IPS DF 4.7 (cell line): Measurements from ENCODE around the gene CDA.

Experiments used
- DNase-seq: peaks from one replicate; pipeline ENCODE4 v3.0.0-alpha.2; 2013; ENCODE audit warnings: low spot score; ENCODE audit errors: extremely low read depth

CDA gene

DNA sequence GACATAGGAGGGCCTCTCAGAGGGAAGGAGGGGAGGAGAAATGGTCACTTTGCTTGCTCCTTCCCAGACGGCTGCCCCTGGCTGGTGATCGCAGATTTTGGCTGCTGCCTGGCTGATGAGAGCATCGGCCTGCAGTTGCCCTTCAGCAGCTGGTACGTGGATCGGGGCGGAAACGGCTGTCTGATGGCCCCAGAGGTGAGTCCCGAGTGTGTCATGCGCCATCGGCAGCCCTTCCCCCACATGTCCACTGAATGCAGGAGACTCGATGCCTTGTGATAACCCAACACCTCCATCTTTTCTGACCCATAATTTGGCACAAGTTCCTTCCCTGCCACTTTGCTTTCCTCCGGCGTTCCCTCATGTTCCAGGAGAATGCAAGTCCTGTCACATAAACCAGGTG is 59.5 kb downstream of the CDA start:
- DNase-seq: no peak

DNA sequence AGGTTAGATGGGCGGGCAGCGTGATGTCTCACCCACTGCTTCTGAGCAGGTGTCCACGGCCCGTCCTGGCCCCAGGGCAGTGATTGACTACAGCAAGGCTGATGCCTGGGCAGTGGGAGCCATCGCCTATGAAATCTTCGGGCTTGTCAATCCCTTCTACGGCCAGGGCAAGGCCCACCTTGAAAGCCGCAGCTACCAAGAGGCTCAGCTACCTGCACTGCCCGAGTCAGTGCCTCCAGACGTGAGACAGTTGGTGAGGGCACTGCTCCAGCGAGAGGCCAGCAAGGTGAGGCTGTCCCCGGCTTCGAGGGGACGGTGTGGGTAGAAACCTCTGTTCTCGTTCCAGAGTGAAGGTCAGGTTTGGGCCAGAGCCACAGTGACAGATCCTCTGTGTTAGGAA is 60.0 kb downstream of the CDA start:
- no peak for DNase-seq

DNA sequence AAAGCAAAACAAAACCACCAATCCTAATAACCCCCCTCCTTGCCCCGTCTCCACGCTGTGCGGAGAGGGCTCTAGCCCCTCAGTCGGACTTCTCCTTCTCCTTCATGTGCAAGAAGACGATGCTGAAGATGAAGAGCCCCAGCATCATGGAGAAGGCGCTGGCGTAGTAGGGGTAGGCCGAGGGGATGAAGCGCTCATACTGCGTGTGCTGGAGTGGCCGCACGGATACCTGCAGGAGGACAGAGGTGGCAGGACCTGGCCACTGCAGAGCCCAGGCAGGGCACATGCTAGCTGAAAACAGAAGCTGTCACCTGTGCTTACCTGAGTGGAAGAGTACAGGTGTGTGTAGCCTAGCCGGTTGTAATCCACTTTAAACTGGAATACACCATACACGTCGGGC is 63.4 kb downstream of the CDA start:
- no peak for DNase-seq

DNA sequence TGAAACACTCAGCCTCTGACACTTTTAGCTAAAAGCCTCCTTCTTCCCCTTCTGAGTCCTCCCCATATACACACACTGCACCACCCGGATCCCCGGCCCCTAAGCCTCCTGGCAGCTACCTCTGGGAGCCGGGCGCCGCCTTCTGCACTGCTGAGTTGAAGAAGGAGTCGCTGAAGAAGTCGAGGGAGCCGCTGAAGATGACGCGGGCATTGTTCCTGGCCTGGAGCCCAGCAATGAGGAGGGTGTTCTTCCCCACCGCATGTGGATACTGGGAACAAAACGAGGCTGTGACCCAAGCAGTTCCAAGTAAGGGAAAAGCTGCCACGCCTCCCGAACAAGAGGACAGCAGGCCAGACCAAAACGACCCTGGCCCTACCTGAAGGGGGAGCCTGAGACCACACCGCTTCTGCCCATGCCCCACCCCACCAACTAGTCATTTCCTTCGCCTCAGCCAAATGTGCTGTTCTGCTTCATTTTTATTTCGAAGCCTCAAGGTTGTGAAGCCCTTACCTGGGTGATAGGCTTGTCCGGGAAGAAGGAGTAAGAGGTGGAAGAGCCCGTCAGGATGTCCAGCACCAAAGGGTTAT is 65.3 kb downstream of the CDA start:
- DNase-seq: no peak

DNA sequence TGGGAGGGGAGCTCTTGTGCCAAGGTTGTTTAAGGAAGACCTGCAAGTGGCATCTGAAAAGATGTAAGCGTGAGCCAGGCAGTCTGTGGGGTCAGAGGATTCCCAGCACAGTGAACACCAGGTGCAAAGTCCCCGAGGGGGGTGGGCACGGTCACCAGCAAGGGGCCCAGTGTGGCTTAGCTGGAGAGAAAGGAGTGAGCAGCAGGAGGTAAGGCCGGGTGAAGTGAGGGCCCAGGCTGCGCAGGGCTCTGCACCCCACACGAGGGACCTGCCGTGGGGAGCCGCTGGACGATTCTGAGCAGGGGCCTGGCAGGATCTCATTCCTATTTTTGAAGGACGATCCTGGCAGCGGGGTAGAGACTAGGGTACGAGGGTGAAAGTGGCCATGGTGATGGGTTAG is 68.1 kb downstream of the CDA start:
- no peak for DNase-seq

DNA sequence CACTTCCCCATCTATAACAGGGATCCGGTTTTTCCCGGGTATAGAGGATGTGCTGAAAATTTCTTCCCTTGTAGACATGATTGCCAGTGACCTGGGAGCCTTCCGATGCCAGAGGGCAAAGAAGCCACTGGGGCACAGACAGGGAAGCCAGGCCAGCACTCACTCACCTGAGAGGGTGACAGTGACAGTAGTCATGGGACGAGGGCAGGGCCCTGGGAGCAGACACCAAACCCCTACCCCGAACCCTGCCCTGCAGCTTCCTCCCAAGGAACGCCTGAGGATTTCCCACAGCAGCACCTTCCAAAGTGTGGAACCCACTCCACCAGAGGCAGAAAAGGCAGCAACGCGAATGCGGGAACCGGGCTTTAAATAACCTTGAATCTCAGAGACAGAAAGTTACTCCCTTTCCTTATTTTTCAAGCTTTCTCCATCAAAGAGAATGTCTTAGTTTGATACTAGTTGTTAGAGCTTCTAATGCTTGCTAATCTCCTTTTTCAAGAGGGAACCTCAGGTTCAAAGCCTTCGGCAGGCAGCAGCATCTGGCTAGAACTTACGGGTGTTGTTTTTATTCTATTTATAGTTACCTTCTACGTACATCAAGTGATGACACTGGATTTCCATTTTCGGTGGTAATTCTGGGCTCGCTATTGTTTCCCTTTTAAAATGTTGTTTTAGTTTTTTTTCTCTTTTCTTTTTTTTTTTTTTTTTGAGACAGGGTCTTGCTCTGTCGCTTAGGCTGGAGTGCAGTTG is 69.4 kb downstream of the CDA start:
- no peak for DNase-seq

DNA sequence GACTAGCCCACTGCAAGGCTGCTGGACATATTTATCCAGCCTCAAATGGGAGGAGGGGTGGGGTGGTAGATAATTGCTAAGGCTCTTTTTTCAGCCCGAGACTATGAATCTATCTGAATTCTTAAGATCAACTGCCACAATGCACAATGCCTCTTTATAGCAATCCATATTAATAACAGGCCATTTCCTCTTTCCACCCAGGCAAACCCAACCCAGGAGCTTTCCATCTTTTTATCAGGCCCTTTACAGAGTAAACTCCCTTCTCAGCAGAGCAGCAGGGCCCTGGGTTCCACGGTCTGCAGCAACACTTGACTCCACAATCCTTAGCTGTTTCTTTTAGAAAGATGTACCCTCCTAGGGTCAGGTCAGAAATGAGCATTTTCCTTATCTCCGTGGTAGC is 71.5 kb downstream of the CDA start:
- DNase-seq: no peak

DNA sequence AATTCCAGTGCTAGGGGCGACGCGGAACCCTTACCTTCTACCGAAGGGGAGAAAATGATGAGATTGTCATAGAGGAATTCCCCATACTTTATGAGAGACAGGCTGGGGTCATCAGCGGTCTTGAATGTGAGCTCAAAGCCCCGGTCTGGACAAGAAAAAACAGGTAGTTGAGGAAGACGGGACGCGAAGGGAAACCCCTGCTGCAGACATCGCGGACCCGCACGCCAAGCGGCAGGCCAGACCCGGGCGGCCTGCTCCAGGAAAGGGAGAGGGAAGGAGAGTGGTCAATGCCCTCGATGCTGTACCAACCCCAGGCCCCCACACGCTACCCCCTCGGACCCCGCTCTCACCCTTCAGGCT is 71.9 kb downstream of the CDA start:
- no peak for DNase-seq

DNA sequence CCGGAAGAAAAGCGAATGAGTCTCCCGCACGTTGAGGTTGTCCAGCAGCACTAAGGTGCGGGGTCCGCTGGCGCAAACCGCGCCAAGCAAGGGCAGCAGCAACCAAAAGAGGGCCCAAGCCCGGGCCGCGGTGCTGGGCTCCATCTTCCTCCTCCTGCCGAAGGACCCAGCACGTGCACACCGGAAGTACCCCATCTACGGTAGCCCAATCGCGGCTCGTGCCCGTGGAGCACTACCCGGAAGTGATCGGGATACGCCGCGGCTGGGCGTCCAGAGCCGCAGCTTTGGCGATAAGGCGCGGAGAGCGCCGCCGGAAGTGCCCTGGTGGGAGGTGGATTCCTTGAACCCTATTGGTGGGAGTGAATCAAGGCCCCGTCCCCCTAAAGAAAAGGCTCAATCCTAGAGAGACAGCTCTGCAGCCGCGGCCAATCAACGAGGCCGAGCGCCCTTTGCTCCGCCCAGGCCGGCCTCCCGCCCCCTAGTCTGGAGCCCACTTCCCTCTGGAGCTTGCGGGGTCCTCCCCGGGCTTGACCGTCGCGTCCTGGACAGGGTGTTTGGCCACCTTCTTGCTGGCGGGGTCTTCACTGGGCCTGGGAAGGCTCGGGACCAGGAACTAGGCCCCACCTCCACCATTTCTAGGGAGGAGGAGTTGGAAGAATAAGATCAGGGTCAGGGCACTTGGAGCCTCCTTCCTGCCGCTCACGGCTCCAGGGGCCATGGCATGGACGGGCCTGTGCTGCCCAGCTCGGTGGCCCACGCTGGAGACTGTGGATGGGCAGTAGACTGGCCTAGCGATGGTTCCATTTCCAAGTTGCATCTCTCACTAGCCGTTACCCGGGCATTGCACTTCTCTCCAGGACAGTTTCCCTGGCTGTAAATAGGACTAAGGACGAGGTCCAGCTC is 72.6 kb downstream of the CDA start, which contains the start of gene DDOST:
DDOST (minus strand) TSS at position 163 of the 903 bp plus-strand sequence; CDS start at position 144, 19 bp downstream.
- peak; percentile 93 for DNase-seq

DNA sequence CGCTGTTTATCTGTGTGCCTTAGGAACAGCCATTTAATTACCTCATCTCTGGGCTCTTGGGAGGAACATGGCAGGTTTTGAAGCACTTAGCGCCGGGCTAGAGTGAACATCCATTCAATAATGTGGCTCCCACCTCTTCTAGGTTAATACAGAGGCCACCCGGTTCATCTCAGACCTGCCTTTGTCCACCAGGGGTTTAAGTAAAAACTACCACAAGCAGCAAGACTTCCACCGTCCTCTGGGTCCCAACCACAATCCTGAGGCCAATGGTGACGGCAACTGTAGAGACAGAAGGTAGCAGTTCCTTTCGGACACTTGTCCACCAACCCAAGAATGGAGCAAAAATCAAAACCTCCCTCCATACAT is 73.2 kb downstream of the CDA start:
- no peak for DNase-seq

DNA sequence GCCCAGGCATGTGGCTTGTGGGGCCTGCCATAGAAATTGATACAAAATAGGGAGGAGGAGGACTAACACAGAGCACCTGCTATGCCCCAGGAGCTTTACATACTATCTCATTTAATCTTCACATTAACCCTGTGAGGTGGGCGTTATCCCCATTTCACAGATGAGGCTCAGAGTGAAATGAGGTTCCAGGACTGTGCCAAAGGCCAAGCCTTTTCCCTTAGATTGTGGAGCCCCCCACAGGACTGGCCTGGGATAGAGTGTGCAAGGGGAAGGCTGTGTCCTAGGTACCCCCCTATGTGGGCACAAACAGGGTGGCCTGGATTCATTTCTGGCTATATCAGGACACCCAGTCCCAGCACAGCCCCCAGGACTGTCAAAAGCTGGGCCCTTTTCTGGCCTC is 74.5 kb downstream of the CDA start:
- DNase-seq: no peak

DNA sequence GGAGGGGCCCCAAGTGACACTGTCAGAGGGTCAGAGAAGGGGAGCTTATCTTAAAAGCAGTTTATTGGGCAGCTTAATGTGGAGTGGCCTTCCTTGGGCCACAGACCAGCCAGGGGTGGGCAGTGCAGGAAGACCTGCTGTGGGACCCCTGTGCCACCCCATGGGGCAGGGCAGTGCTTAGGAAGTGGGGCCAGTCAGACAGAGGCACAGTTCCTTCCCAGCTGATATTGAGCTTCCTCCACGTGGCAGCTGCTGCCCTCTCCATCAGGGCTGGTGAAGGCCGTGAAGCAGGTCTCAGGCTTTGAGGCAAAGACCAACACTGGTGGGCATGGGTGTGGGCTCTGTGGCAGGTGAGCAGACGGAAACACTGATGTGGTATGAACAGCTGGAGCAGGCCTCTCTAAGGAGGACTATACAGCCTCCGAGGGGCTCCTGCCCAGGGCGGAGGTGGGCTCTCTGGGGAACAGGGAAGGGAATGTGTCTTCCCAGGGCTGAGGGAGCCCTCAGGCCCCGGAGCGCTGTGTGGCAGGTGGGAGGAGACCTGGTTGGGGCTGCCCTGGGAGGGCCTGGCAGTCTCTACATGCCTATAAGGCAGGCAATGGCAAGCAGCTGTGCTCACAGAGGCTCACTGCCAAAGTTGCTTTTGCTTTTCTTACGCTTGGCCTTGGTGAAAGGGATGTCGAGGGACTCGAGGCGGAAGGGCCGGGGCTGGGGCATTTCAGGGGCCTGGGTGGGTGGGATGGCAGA is 75.2 kb downstream of the CDA start:
- no peak for DNase-seq

DNA sequence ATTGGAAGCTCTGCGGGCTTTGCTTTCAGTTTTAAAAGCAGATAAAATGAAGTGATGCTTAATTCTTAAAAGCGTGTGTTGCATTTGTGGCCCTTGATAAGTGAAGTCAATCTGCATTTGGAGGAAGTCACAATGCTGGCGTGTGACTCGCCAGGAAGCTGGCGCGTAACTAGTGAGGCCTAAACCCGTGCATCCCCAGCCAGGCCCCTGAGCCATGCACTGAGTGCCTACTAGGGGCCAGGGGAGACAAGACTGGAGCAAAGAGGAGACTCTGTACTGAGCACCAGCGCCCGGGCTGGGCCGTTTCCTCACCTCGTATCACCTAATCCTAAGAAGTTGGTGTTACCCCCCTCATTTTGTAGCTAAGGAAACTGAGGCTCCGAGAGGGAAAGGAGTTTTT is 76.8 kb downstream of the CDA start:
- DNase-seq: no peak

DNA sequence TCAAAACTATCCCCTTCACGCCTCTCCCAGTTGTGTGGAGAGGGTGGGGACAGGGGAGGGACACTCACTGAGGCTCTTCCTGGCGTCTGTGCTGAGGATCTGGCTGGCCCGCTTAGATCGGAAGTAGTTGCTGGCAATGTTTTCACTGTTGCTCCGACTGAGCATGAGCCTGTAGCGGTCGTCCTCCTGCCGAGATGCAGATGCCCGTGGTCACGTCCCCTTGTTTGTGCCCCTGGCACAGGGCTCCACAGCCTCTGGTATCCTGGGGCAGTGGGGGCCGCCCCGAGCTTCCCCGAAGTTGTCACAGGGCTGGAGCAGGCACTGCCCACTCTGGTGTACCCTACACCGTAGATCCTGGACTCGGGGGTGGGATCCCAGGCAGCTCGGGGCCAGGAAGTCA is 77.2 kb downstream of the CDA start:
- DNase-seq: no peak

DNA sequence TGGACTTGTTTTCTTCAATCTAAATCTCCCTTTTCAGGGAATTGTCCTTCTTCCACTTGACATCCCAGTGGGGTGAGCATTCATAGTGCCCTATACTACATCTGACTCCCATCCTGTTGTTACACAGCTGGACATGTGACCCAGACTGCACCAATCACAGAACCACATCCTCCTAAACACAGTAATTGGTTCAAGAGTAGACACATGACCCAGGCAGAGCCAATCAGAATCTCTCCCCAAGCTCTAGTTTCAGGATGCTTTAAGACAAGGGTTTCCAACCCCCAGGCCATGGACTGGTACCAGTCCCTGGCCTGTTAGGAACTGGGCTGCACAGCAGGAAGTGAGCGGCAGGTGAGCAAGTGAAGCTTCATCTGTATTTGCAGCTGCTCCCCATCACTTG is 77.9 kb downstream of the CDA start:
- DNase-seq: no peak
